ENCODE data around the gene EXT2.

The EXT2 gene

DNA sequence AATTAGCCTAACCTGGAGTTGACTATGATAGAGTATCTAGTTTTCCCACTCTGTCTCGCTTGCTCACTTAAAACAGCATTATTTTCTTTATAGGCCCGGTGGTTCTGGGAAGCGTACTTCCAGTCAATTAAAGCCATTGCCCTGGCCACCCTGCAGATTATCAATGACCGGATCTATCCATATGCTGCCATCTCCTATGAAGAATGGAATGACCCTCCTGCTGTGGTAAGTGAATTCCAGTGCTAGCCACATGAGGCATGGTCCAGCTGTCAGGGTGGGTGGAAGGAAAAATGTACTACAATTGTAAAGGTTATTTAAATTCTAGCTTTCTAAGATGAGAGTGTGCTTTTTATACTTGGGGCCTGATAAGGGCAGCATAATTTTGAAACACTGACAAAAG is 76.0 kb downstream of the EXT2 start:
- no peak for DNase-seq (ENCODE audit: low read depth)

DNA sequence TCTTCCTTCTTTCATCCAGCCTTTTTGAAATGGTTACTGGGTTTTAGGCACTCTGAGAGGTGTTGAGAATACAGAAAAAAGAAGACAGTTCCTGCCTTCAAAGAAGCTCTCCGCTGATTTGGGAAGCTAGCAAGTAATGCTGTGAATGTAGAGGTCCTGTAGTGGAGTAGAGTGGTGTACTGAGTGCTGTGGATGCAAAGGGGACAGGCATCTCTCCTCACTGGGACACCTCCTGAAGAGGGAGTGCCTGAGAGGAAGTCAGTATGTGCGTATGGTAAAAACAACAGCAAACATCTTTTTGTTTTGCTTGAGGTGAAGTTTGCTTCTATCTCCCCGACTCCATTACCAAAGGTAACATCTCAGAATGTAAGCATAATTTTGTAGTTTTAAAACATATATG is 77.5 kb downstream of the EXT2 start:
- no peak for DNase-seq (ENCODE audit: low read depth)

DNA sequence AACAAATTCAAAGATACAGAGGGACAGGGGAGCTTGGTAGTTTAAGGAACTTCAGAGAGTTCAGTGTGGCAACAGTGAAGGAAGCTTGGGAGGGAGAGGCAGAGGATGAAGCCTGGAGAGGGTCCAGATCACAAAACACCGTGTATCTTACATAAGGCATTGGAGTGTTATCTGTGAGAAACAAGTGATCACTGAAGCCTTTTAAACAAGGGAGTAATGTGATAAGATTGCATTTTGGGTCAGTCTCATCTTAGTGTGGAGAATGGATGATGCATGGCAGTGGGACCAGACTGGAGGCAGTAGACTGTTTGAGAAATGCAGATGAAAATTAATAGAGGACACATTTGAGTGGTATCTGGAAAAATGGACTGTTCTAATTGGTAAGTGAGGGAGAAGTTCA is 79.4 kb downstream of the EXT2 start:
- no peak for DNase-seq (ENCODE audit: low read depth)

DNA sequence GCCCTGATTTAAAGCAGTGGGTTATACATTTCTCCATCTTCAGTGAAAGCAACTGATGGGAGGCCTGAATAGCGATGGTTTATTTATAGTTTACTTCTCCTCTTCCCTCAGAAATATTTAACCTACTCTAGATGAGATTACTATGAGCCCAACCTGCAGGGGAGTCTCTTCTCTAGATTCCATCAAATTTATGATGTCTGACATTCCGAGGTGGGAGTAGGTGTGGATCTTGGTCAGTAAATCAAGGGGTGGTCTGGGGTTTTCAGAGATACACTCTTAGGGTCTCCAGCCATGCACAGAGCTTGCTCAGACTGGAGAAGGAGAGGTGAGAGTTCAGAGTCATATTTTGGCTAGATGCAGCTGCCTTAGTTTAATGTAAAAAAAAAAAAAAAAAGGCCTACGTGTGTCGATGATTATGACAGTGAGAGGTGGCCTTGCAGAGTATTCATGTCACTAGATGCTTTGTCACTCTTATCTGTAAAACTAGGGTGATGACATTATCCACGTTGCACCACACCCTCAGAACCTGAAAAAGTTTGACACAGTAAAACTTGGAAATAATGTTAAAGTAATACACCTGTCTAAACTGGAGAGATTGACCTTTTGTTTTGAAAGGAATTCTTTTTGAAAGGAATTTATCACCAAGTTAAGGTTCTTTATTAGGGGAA is 81.2 kb downstream of the EXT2 start:
- DNase-seq (ENCODE audit: low read depth), result no peak

DNA sequence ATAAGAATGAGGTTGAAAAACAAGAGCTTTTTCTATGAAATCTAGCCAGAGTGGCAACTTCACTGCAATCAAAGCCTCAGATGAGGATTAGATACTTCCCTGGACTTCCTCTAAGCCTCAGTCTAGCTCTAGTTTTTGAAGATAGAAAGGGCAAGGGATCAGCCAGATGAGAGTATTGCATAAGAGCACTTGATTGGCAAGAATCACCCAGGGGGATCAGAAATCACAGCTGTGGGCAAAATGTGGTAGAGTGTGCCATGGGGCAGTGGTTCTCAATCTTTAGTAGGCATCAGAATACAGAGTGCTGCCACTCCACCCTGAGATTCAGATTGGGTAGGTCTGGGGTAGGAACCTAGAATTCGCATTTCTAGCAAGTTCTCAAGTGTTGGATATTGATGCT is 82.4 kb downstream of the EXT2 start:
- no peak for DNase-seq (ENCODE audit: low read depth)

DNA sequence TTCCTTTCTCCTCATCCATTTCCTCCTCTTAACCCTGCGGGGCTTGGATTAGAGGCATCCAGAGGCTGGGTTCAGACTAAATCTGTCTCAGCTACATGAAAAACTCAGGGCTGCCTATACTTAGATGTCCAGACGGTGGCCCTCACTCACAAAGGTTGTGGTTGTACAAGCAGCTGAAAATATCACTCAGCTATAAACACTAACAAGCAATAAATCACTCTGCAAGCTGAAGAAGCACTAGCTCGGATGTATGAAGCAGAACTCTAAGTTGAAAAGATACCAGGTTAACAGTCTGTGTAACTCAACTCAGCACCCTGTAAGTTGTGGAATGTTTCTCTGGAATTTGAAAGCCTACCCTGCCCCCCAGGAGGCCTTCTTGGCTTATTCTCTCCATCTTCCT is 82.9 kb downstream of the EXT2 start:
- DNase-seq (ENCODE audit: low read depth), result no peak

DNA sequence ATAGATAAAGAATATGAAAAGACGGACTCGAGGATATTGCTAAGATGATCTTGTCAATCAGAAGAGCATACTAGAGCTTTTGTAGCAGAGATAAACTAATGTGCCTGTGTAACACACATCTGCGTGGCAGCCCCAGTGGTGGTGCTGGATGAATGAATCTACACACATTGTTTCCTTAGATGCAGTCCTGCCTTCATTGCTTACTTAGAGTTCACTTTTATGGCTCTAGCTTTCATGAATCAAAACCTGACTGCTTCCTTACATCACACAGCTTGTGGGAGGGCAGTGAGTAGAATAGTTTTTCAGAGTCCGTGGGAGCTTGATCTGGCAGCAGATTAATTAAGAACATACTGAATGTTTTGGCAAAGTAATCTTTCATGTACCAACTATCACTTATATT is 83.7 kb downstream of the EXT2 start:
- no peak for DNase-seq (ENCODE audit: low read depth)

DNA sequence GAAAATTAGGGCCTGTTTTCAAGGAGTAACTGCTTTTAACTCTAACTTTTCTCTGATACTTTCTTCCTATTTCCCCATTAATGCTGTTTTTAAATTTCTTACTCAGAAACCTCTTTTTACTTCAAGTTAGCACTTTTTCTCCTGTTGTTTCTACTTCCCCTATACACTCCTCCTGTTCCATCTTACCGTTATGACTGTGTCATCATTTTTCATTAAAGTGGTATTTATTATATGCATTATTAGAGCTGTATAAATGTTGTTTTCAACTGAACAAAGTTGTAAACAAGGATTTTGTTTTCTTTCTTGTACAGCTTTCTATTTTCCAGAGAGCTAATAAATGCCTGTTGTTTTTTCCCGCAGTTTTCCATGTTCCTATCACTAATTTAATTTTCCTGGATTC is 84.6 kb downstream of the EXT2 start:
- no peak for DNase-seq (ENCODE audit: low read depth)

DNA sequence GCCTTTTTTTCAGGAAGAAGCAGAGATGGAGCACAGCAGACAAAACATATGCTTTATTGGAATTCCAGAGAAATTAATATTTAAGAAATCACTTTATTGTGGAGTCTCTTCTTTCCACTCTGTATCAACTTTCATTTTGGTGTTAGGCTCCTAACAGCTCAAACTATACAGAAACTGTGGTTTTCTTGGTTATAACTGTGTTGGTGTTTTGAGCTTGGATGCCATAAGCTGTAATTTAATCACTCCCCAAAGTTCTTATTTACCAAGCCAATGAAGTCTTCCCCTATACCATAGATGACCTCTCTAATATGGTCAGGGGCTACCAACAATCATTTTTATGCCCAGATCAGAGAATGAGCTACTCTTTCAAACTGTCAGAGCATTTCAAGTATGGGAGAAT is 90.0 kb downstream of the EXT2 start:
- DNase-seq (ENCODE audit: low read depth), result no peak

DNA sequence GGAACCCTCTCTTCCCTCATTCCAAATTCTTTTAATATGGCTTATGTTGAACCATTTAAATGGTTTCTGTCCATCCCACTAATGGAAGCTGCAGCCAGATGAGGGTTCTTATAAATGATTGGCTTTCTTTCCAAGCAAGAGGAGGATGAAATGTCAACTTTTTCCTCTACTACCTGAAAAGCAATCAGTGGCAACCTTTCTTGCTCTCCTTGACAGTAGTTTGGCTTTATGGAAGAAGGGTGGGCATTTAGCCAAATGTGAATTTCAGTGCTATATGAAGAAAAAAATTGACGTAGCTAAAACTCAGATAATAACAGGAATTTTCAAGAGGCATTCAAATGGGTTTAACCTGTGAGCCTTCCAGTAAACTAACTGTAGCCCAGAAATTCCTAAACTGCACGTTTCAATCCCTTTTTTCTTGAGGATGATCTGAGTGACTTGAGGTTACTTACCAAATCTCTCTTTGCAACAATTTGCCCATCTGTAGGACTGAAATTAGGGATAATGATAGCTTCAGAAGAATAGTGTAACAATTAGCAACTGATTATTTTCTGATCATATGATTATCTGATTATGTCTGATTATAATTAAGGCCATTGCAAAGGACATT is 90.9 kb downstream of the EXT2 start:
- no peak for DNase-seq (ENCODE audit: low read depth)

DNA sequence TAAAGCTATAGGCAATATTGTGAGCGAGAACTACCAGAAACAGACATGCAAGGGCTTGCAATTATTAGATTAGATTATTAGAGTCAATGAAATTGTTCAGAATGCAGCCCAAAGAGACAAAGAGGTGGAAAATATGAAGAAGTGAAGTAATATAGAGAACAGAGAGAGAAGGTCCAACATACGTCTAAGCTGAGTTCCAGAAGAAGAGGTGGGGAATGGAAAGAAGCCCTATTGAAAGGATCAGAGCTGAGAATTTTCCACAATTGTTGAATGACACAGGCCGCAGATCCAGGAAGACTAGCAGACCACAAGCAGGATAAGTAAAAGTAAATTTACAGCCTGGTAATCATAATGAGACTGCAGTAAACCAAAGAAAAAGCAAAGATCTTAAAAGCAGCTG is 93.2 kb downstream of the EXT2 start:
- DNase-seq (ENCODE audit: low read depth), result no peak

DNA sequence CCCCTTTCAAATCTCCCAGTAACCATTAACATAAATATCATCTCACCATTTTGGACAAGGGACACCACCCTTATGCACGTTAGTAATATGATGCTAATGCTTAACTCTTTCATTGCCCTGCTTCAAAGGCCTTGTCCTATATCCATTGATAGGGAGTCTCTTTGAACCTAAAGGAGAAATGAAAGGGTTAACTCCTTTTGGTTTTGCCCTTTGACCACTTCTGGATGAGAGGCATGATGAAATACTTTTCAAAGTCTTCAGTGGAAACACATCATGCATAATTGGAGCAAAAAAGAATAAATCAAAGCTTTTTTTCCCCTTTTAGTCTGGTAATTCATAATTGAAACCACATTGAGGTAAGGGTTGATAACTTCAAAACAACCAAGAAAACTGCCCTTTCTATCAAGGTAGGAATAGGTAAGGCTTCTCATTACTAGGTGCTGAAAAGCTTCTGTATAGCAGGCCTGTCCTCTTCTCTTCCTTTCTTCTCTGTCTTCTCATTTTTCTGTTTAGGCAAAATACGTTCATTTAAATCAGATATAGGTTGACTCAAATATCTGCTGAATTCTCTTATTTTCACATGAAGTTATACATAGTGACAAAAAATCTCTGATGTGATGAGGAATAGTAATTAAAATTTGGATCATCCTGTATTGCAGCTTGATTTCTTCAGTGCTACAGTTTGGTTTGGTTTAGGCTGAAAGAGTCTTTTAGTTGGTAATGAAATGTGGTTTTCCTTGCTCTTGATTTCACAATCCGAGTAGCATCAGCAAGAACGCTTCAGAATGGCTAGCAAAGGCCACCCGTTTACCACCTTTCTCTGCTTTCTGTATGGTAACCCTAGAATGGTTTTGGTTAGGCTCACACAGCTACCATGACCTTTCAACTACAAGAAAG is 94.8 kb downstream of the EXT2 start:
- no peak for DNase-seq (ENCODE audit: low read depth)

DNA sequence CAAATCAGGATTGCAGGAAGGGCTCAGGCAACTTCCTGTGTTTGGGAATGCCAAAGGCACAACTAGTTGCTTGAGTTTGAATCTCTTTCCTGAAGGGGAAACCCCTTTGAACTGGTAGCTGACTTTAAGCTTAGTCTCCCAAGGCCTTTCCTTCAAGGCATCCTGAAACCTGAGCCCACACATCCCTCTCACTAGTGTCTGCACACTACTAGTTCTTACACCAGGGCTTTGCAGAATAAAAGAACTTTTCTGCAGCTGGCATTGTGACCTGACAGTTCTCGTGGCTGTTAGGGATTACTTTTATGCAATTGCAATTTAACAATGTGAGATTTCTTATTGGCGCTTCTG is 95.4 kb downstream of the EXT2 start:
- no peak for DNase-seq (ENCODE audit: low read depth)

DNA sequence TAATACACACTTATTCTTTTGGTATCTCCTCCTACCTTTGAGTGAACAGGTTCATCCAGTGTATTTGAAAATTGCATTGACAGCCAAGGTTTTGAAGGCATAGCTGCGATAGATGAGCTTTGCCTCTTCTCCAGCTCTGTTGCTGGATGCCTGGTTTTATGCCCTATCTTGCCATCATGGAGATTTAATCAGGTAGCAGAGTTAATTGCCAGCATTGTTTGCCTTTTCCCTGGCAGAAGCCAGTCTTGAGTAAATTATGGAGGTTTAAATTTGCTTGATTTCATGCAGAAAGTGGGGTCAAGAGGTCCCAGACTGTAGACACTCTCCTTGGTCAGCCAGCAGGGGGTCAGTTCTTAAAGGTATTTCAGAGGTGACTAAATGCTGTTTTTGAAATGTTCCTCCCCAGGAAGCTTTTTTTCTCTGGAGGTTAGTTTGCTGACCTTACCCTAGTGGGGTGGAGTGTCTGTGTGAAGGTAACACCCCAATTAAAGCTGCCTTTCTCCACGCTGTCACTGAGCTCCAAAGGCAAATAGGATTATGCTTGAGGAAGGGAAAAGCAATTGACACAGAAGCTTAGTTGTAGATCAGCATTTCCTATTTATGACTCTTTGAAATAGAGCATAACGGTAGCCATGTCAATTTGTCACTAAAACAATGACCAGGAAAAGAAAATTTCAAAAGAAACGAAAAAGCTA is 96.0 kb downstream of the EXT2 start:
- no peak for DNase-seq (ENCODE audit: low read depth)

DNA sequence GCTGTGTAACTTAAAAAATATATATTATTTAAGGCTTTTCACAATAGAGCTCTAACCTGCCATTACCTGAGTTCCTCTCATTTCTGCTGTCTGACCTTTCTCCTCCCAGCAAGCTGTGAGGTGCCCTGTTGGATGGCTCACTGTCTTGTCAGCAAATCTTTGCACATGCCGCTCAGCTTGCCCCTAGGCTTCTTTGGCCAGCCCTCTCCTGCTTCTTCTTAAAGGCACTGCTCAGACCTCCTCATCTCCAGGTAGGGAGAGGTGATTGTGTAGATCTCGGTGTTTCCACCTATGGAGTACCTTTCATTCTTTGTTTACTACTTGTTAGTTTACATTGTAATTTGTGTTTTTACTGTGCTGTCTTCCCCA is 96.5 kb downstream of the EXT2 start:
- DNase-seq (ENCODE audit: low read depth), result no peak

DNA sequence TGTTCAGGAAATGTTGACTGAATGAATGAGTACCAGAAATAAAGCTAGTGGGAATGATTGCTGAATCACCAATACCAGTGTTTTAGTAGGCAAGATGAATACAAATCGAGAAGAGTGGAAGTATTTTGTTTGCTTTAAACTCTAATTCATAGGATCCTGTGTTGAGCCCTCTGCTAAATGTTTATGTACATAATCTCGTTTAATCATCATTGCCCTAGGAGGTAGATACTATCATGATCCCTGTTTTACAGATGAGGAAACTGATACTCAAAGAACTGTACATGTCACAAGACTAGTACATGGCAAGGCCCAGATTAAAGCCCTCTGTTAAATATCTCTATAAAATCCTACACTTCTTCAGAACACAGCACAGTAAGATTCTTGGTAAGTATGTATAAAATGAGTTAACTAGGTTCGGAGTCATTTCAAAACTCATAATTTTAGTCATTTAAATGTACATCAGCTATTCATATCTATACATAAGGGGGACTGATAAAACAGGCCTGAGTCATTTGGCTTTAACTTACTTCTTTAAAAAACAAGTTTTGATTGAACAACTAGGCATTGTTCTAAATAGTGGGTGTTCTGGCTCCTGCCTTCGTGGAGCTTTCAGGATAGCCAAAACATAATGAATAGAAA is 97.1 kb downstream of the EXT2 start:
- no peak for DNase-seq (ENCODE audit: low read depth)

DNA sequence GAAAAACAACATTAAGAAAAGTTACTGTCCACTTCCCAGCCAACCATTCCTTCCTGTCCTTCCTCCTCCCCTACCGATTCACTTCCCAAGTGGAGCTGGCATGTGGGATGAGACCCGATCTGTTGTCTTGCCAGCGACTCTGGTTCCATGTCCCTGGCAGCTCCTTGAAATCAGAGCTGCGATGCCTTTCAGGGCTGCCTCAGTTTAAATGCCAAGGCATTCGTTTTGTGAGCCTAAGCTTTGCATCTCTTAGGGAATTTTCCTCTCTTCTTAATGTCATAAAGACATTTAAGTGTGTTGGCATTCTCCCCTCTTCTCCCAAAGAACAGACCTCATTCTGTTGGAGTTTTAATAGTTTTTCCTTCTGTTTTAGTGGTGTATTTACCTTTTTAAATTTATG is 98.4 kb downstream of the EXT2 start:
- DNase-seq (ENCODE audit: low read depth), result no peak

DNA sequence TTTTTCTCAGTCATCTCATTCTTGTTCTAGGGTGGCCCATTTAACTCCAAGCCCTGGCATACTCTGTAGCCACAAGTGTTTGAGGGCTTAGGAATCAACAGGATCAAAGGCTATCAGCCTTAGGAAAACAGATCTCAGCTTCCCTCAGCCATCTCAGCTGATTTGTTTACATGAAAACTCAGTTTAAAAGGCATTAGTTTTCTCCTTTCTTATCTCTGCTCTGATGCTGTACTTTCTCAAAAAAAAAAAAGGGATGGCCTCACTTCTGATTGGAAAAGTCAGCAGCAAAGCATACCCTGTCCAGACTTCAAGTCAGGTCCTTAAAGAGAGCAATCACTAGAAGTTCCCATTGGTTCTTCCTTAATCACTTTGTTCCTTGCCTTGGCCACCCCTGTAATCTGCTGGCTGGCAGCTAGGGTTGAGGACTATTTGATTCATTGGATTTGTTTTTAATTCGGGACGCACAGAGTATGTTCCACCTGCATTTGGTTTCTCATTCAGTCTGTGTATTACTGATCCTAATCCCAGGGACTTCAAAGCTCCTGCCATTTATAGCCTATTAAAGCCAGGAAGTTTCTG is 102.8 kb downstream of the EXT2 start:
- DNase-seq (ENCODE audit: low read depth), result no peak

DNA sequence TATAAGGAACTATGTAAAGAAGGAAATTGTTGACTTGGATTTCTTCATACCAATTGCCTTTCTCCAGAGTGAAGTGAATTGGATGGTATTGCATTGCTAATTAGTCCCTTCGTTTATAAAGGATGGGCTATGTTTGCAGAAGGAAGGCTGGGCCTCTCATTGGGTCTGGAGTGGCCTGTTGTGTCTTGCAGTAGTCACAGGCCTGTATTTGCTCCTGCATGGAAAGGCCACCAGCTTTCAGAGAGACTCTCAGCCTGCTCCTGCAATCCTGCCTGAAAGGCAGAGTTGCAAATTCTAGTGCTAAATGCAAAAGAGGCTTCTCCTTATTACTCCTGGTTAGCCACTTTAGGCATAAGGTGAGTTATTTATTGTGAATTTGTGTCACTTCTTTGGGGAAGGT is 103.8 kb downstream of the EXT2 start:
- DNase-seq (ENCODE audit: low read depth), result no peak

DNA sequence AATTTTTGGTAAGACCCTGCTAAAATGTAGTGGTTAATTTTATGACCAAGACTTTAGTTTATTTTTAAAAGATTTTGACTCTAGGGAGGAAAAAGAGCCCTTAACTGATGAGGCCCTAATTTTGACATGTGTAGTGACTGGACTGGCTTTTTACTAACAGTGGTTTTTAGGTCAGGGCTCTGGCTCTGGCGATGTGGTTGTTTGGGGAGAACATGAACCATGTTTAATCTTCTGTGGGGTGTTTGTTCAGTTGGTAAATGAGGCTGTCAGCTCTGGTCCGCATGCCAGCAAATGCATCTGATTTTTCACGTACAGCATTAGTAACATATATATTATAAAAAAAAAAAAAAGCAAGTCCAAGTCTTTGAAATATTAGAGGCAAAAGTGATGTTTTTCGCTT is 104.3 kb downstream of the EXT2 start:
- DNase-seq (ENCODE audit: low read depth), result no peak

DNA sequence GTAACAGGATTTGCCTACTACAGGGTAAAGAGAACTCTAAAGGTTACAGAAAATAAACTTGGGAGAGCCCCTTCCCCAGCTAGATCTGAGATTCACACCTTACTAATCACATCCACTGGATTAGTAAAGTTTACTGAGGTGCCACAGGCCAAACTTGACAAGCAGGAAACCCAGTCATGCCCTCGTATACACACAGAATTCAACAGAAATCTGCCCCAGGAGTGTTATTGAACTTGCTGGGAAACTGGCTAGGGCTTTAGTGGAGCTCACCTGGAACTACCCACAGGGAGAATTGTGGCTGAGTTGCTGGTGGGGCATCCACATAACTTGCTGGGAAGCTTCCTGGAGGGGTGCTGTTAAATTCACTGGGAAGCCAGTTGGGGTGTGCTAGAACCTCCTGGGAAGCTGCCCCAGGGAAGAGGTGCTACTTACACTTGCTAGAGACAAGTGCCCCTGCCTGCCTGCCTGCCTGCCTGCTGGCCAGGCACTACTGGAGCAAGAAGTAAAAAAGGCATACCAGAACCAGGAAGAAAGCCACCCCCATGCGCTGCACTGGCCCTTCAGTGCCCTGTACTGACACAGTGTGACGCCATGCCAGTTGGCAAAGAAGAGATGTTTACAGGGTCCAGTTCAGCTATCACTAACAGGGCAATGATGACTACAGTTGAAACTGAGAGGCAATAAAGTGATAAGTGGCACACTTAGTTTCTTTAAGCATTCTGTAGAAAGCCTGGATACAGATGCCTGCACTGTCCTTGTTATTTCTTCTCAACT is 108.0 kb downstream of the EXT2 start:
- no peak for DNase-seq (ENCODE audit: low read depth)

Measured in activated T-cell treated with anti-CD3 and anti-CD28 coated beads for 48 hours (primary cell).